CD4-positive, CD25-positive, alpha-beta regulatory T cell (primary cell): ENCODE measurements around the gene SLC38A10. TPM values are rescaled to one million over a fixed set of nuclear protein-coding genes. Genes with fewer than 3 reads are reported as not detected.

Source experiments
- ATAC-seq, 2 donors: fragments of 150-1000 bp; cut with Tn5 transposase; one replicate each; pipeline ENCODE4 v1.10.0; 2021; ENCODE audit warnings: low read depth in 2 of 2, moderate number of reproducible peaks in 2 of 2, moderate library complexity in 1 of 2
- DNase-seq, 3 donors: peaks; one replicate each; pipeline versions ENCODE4 v3.0.0 to v3.0.0-alpha.2; 2012 to 2022; ENCODE audit warnings: mixed read lengths in 1 of 3
- H3K27ac ChIP-seq: one replicate; pipeline ENCODE4 v1.7.0; 2013; ENCODE audit warnings: mild to moderate bottlenecking, low read length; ENCODE audit not compliant: insufficient read depth, poor library complexity, severe bottlenecking
- H3K27me3 ChIP-seq: one replicate; pipeline ENCODE4 v1.7.0; 2013; ENCODE audit warnings: low read length; ENCODE audit not compliant: control insufficient read depth, insufficient read depth
- H3K36me3 ChIP-seq: one replicate; pipeline ENCODE4 v1.7.0; 2013; ENCODE audit warnings: mild to moderate bottlenecking, low read length, moderate library complexity; ENCODE audit not compliant: control insufficient read depth, insufficient read depth
- H3K4me1 ChIP-seq: 2 replicates; pipeline ENCODE4 v1.7.0; 2013; ENCODE audit warnings: mild to moderate bottlenecking, low read length; ENCODE audit not compliant: insufficient read depth, control insufficient read depth, poor library complexity, severe bottlenecking
- H3K4me3 ChIP-seq: one replicate; pipeline ENCODE4 v1.7.0; 2013; ENCODE audit warnings: low read depth, mild to moderate bottlenecking, low read length, moderate library complexity
- H3K9me3 ChIP-seq, 2 experiments: 1 replicate in 1 of 2; 2 replicates in 1 of 2; pipeline ENCODE4 v1.7.0; 2013; ENCODE audit warnings: low read length in 2 of 2, mild to moderate bottlenecking in 1 of 2, moderate library complexity in 1 of 2; ENCODE audit not compliant: control insufficient read depth in 2 of 2
- H3K27ac Mint-ChIP-seq, 3 donors: one replicate each; pipeline ENCODE4 v1.8.0; 2020 to 2022; ENCODE audit warnings: mild to moderate bottlenecking in 3 of 3, mixed read lengths in 3 of 3, moderate library complexity in 2 of 3
- H3K27me3 Mint-ChIP-seq: one replicate; pipeline ENCODE4 v1.8.0; 2022; ENCODE audit warnings: mild to moderate bottlenecking, mixed read lengths
- H3K36me3 Mint-ChIP-seq: one replicate; pipeline ENCODE4 v1.8.0; 2020; ENCODE audit warnings: mixed read lengths
- H3K4me1 Mint-ChIP-seq, 4 donors: one replicate each; pipeline ENCODE4 v1.8.0; 2020 to 2022; ENCODE audit warnings: mixed read lengths in 4 of 4, mild to moderate bottlenecking in 1 of 4
- H3K4me3 Mint-ChIP-seq, 4 donors: one replicate each; pipeline ENCODE4 v1.8.0; 2020 to 2022; ENCODE audit warnings: mild to moderate bottlenecking in 4 of 4, mixed read lengths in 4 of 4, moderate library complexity in 3 of 4
- H3K9me3 Mint-ChIP-seq, 7 donors: one replicate each; pipeline ENCODE4 v1.8.0; 2020 to 2022; ENCODE audit warnings: mixed read lengths in 7 of 7, mild to moderate bottlenecking in 3 of 7, moderate library complexity in 2 of 7
- polyA plus RNA-seq, 4 donors: library from polyadenylated mRNA; unstranded; fragments of 300-500 nt; fragmentation: Illumina TruSeq; gene quantifications; one replicate each; pipeline ENCODE4 v1.2.3, GENCODE V29; 2021
- total RNA-seq: library from RNA; stranded (reverse); gene quantifications from one replicate; pipeline ENCODE4 v1.2.3, GENCODE V29; 2022

Gene SLC38A10
- total and polyA plus RNA-seq, 5 donors from 2014 or later = 38.2 to 66.3 (median 50.1) TPM

- peaks cover 2% of the 10 kb centered on the region for H3K36me3 ChIP-seq
- no peak for ATAC-seq
- no peaks in the 10 kb centered on the region for H3K27me3 Mint-ChIP-seq
- H3K4me3 ChIP-seq = no peak overlapping the region
- H3K27ac Mint-ChIP-seq = no peak overlapping the region
- H3K4me1 ChIP-seq = peaks cover under 1% of the 10 kb centered on the region
- no peaks in the 10 kb centered on the region for H3K27me3 ChIP-seq
- H3K4me1 Mint-ChIP-seq = peaks cover 0 to 13% (median 8%) of the 10 kb centered on the region in 4 donors
- no peaks in the 10 kb centered on the region for H3K9me3 Mint-ChIP-seq
- no peaks in the 10 kb centered on the region for H3K9me3 ChIP-seq
- H3K36me3 Mint-ChIP-seq = peaks cover 2% of the 10 kb centered on the region
- no peak for DNase-seq
- no peak overlapping the region for H3K4me3 Mint-ChIP-seq
- H3K27ac ChIP-seq = no peak overlapping the region
These were observed 49.3 kb downstream of the SLC38A10 start for GRCh38 chr17:81245665-81246342.

GRCh38 chr17:81245024-81245664 is 50.0 kb downstream of the SLC38A10 start:
- H3K27ac ChIP-seq = no peak overlapping the region
- peaks cover 0 to 19% (median 10%) of the 10 kb centered on the region in 4 donors for H3K4me1 Mint-ChIP-seq
- ATAC-seq (no peak), DNase-seq (no peak)
- H3K27me3 Mint-ChIP-seq = no peaks in the 10 kb centered on the region
- no peaks in the 10 kb centered on the region for H3K27me3 ChIP-seq
- no peaks in the 10 kb centered on the region for H3K9me3 ChIP-seq
- no peak overlapping the region for H3K4me3 ChIP-seq
- H3K27ac Mint-ChIP-seq = no peak overlapping the region
- no peak overlapping the region for H3K4me3 Mint-ChIP-seq
- H3K9me3 Mint-ChIP-seq = no peaks in the 10 kb centered on the region
- peaks cover 7% of the 10 kb centered on the region for H3K4me1 ChIP-seq
- H3K36me3 ChIP-seq = no peaks in the 10 kb centered on the region
- H3K36me3 Mint-ChIP-seq = peaks cover 4% of the 10 kb centered on the region

DNA sequence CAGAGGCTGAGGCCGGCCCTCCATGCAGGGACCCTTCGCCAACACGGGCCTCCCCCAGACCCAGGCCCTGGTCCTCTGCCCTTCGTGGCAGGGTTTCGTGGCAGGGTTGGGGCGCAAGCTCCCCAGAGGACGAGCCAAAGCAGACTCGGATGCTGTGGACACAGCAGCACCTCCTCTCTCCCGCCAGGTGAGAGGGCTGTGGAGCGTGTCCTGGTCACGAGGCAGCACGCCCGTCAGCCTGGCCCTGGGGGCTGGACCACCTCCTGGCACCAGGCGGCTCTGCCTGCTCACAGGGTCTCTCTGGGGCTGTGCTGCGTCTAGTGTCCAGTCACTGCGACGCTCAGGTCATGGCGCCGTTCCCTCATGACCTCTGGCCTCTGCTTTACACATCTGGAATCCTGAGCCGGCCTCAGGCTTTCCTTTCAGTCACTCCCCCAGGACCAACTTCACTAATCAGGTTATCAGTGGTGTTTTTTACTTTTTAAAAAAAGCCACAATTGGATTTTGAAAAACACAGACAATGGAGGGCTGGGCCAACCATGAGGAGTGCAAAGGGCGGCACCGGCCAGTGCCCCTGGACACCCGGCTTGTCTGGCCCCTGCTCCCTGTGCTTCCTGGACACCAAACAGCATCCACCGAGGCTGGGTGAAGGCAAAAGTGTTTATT is 50.6 kb downstream of the SLC38A10 start:
- Mint-ChIP-seq H3K36me3 (peaks cover 4% of the 10 kb centered on the region), H3K9me3 (no peaks in the 10 kb centered on the region), H3K27me3 (no peaks in the 10 kb centered on the region), H3K4me3 (no peak overlapping the region), H3K27ac (peak overlapping the region in 1 of 3 donors; percentile 9), H3K4me1 (peaks cover 0 to 22% (median 10%) of the 10 kb centered on the region in 4 donors)
- Histone ChIP-seq H3K27ac (no peak overlapping the region), H3K36me3 (no peaks in the 10 kb centered on the region), H3K4me3 (no peak overlapping the region), H3K4me1 (peaks cover 12% of the 10 kb centered on the region), H3K27me3 (no peaks in the 10 kb centered on the region), H3K9me3 (no peaks in the 10 kb centered on the region)
- ATAC-seq = no peak
- DNase-seq = no peak

DNA sequence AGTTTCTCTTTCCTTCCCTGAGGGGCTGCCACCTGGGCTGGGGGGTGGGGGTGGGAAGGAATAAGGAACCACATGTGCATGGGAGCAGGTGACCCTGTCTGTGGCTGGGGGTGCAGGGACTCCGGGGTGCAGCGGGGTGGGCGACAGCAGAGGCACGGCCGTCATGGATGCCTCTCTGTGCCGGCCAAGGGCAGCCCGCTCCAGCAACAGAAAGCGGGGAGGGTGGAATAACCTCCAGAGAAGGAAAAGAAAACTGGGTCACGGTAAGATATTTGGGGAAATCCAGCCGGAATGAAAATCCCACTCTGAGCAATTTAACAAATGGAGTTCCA is 51.8 kb downstream of the SLC38A10 start:
- no peak for DNase-seq
- Histone ChIP-seq H3K27ac (no peak overlapping the region), H3K36me3 (no peaks in the 10 kb centered on the region), H3K9me3 (no peaks in the 10 kb centered on the region), H3K4me3 (no peak overlapping the region), H3K27me3 (no peaks in the 10 kb centered on the region), H3K4me1 (peaks cover 15% of the 10 kb centered on the region)
- ATAC-seq = no peak
- Mint-ChIP-seq H3K27ac (no peak overlapping the region), H3K36me3 (peaks cover 4% of the 10 kb centered on the region), H3K4me1 (peaks cover 4 to 26% (median 14%) of the 10 kb centered on the region in 4 donors), H3K9me3 (no peaks in the 10 kb centered on the region), H3K27me3 (no peaks in the 10 kb centered on the region), H3K4me3 (no peak overlapping the region)

- no peak overlapping the region for H3K27ac ChIP-seq
- H3K27me3 Mint-ChIP-seq = no peaks in the 10 kb centered on the region
- ATAC-seq (no peak), DNase-seq (no peak)
- no peaks in the 10 kb centered on the region for H3K27me3 ChIP-seq
- H3K4me1 Mint-ChIP-seq = peaks cover 5 to 31% (median 16%) of the 10 kb centered on the region in 4 donors
- H3K9me3 ChIP-seq = no peaks in the 10 kb centered on the region
- H3K4me1 ChIP-seq = peaks cover 21% of the 10 kb centered on the region
- peak overlapping the region in 1 of 4 donors; percentile 79 for H3K4me3 Mint-ChIP-seq
- H3K27ac Mint-ChIP-seq = peak overlapping the region in 1 of 3 donors; percentile 25
- no peaks in the 10 kb centered on the region for H3K36me3 ChIP-seq
- peaks cover 4% of the 10 kb centered on the region for H3K36me3 Mint-ChIP-seq
- no peaks in the 10 kb centered on the region for H3K9me3 Mint-ChIP-seq
- no peak overlapping the region for H3K4me3 ChIP-seq
These were observed 52.4 kb downstream of the SLC38A10 start for GRCh38 chr17:81242421-81243332.

- peak overlapping the region in 1 of 3 donors; percentile 25 for H3K27ac Mint-ChIP-seq
- H3K4me1 Mint-ChIP-seq = peaks cover 5 to 37% (median 21%) of the 10 kb centered on the region in 4 donors
- Histone ChIP-seq H3K27ac (no peak overlapping the region), H3K9me3 (no peaks in the 10 kb centered on the region), H3K4me3 (no peak overlapping the region), H3K36me3 (no peaks in the 10 kb centered on the region), H3K4me1 (peaks cover 29% of the 10 kb centered on the region), H3K27me3 (no peaks in the 10 kb centered on the region)
- DNase-seq (peak; percentile 39 to 60 (median 57)), ATAC-seq (no peak)
- no peaks in the 10 kb centered on the region for H3K27me3 Mint-ChIP-seq
- H3K36me3 Mint-ChIP-seq = peaks cover 4% of the 10 kb centered on the region
- no peaks in the 10 kb centered on the region for H3K9me3 Mint-ChIP-seq
- peak overlapping the region in 2 of 4 donors; percentile 79 to 92 for H3K4me3 Mint-ChIP-seq
These were observed 53.3 kb downstream of the SLC38A10 start for GRCh38 chr17:81241648-81242420.

DNA sequence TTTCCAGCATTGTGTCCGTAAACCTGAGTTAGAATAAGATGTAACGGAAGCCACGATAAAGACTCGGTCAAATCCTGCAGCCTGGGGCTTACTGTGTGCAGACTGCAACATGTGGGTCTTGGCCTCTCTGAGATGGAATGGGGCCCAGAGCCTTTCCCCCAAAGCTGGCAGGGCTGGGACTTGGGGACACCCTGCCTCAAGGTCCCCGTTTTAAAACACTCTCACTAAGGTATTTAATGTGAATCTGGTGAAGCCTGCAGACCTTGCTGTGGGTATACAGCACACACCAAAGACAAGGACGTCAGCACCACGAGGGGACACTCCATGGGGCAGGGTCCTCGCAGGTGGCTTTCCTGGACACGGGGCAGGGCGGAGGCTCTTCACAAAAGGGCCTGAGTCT is 53.9 kb downstream of the SLC38A10 start:
- H3K36me3 Mint-ChIP-seq = peaks cover 4% of the 10 kb centered on the region

More for the DNA sequence above, 53.9 kb downstream of the SLC38A10 start:
- no peaks in the 10 kb centered on the region for H3K27me3 ChIP-seq
- Mint-ChIP-seq H3K9me3 (no peaks in the 10 kb centered on the region), H3K27ac (peak overlapping the region in 2 of 3 donors; percentile 46 to 50), H3K4me1 (peaks cover 5 to 38% (median 21%) of the 10 kb centered on the region in 4 donors), H3K4me3 (peak overlapping the region; percentile 56 to 94 (median 85)), H3K27me3 (no peaks in the 10 kb centered on the region)
- no peak overlapping the region for H3K4me3 ChIP-seq
- DNase-seq (no peak), ATAC-seq (no peak)
- H3K9me3 ChIP-seq = no peaks in the 10 kb centered on the region
- no peak overlapping the region for H3K27ac ChIP-seq
- H3K36me3 ChIP-seq = no peaks in the 10 kb centered on the region
- peaks cover 33% of the 10 kb centered on the region for H3K4me1 ChIP-seq
